ENCODE measurements around the gene OR1F1.
"Not testable (repeated sequence)": the region's sequence is repeated elsewhere in the genome, so short reads cannot be mapped to it uniquely, and the experiment has no call there.

OR1F1 gene

DNA sequence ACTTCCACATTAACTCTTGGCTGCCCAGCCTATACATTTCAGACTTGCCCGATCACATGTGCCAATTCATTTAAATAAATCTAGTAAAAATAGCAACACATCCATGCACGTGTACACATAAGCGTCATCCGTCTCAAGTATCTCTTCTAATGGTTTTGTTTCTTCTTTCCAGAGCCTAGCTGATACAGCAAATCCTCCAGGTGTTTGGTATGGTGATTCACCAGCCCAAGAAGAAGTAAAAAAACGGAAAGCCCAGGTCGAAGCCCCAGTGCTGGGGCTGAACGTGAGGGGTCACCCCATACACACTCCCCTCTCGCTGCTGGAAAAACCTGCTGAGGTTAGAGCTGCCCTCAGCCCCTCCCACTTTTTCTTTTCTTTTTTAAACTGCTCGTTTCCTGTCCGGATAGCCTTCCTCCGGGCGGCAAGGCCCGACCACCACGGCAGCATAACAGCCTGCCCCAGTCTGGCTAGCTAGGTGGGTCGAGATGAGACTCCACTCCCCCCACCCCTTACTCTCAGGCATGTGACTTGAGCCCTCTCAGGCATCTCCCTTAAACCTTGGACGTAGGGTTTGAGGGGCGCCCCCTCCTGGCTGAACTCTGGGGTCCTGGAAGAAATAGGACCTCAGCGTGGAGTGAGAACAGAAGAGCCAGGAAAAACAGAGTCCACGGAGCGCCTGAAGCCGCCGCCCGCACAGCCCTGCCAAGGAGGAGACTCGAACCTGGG lies 13.9 kb upstream of the OR1F1 start:
- no peak for DNase-seq (ENCODE audit: low read depth)

DNA sequence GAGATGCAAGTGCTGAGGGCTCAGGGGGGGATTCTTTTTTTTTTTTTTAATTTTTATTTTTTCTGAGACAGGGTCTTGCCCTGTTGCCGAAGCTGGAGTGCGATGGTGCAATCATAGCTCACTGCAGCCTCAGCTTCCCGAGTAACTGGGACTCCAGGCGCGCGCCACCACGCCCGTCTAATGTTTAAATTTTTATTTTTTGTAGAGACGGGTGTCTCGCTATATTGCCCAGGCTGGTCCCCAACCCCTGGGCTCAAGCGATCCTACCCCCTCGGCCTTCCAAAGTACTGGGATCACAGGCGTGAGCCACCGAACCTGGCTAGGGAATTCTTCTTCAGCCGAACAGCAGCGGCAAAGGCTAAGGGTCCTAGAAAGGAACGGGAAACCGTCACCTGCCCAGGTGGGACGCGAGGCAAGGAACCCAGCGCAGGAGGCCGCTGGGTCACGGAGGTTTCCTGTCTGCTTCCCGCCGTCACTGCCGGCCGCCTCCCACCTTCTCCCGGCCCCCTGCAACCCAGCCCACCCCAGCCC lies 13.3 kb upstream of the OR1F1 start:
- DNase-seq (ENCODE audit: low read depth) = no peak

DNA sequence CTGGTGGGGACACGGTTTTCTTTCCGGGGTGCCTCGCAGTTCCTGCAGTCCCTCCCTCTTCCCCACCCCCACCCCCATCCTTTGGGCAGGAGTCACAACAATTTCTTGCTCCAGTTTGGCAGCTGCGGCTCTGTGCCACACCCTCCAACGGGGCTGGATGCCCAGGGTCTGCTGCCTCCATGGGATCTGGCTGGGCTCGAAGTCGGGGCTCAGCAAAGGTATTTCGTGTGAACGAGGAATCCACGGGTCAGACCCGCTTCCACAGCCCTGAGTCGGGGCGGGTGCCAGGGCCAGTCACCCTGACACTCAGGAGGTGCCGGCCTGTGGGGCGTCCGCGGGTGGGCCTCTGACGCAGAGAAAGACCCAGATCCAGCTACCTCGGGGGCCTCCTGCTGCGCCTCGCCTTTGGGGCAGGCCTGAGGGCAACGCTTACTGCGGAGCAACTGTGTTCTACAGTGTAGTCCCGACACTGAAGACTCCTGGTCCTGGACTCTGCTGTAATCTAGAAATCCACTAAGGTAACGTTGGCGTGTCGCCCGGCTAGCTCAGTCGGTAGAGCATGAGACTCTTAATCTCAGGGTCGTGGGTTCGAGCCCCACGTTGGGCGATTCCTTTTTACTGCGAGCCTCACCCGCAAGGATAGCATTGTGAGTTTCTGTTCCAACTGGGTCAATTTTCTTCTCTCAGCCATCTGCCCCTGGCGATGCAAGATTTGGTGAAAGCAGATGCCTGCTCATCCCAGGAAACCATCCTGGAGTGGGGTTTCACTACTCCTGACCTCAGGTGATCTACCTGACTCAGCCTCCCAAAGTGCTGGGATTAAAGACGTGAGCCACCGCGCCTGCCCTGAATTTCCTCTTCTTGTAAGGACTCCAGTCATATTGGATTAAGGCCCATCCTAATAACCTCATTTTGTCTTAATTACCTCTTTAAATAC lies 12.6 kb upstream of the OR1F1 start:
- peak; percentile 64 for DNase-seq (ENCODE audit: low read depth)

DNA sequence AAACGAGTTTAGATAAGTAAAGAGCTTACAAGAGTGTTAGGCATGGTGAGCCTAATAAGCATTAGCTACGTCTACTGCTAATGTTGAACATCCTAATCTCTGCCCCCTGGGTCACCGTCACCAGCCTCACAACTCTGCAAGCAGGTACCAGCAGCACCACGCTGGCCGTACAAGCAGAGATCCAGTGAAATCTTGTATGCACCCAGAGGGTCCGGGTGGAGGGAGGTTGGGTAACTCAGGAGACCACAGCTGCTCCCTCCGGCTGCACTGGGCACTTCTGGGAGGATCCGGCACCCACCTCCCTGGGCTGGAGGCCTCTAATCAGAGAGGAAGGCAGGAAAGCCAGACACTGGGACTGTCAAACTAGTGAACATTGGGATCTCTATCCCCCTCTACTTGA lies 8.4 kb upstream of the OR1F1 start:
- no peak for DNase-seq (ENCODE audit: low read depth)

DNA sequence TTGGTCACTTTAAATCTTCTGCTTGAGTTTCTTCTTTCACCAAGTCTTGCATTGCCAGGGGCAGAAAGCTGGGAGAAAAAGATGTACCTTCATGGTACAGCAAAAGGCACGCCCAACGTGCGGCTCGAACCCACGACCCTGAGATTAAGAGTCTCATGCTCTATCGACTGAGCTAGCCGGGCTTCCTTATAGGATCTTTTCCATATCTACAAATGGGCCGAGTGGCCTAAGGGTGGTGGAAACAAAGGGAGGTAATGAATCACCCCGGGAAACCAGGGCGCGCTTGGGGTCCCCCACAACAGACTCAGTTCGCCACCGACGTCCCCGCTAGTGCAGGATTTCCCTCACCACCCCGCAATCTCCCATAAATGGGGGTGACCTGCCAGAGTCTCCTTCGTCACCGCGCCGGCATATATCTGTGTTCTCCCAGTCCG lies 7.5 kb upstream of the OR1F1 start:
- DNase-seq (ENCODE audit: low read depth) = peak; percentile 63

DNA sequence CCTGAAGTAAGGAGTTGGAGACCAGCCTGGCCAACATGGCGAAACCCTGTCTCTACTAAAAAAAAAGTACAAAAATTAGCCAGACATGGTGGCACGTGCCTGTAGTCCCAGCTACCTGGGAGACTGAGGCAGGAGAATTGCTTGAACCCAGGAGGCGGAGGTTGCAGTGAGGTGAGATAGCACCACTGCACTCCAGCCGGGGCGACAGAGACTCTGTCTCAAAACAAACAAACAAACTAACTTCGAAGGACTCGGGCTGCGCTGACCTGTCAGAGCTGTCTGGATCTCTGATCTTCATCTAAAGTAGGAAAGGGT lies 5.8 kb upstream of the OR1F1 start:
- not testable (repeated sequence) for DNase-seq (ENCODE audit: low read depth)

DNA sequence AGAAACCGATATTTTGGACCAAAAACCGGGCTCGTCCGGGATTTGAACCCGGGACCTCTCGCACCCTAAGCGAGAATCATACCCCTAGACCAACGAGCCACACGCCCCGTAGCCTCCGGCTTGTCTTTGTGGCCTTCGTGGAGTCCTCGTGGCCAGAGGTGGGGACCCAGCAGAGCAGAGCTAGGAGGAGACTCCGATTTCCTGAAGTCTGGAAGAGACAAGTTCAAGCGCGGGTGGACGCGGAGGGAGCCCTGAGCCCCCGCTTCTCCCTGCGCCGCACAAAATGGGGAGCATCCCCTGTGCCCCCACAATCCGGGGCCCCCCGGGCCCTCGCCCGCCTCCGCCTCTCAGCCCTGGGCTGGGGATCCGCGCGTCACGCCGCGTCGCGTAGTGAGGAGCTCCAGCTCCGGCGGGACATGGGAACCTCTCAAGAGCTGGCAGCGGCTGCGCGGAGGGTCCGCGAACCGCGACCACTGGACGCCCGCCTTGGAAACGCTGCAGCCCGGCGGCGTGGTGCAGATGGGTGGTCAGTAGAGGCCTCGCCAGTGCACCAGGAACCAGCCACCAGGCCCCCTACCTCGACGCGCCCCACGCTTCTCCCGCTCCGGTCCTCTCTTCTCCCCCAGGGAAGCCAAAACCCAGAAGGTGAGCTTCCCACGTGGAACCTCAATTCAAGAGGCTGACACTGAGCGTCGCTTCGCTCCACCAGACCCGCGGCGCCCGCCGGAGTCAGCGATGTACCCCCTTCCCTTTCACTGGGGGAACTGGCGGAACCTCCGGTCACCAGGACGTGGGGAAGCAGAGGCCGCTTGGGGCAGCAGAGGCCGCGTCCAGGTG lies 5.2 kb upstream of the OR1F1 start:
- DNase-seq (ENCODE audit: low read depth) = peak; percentile 56

DNA sequence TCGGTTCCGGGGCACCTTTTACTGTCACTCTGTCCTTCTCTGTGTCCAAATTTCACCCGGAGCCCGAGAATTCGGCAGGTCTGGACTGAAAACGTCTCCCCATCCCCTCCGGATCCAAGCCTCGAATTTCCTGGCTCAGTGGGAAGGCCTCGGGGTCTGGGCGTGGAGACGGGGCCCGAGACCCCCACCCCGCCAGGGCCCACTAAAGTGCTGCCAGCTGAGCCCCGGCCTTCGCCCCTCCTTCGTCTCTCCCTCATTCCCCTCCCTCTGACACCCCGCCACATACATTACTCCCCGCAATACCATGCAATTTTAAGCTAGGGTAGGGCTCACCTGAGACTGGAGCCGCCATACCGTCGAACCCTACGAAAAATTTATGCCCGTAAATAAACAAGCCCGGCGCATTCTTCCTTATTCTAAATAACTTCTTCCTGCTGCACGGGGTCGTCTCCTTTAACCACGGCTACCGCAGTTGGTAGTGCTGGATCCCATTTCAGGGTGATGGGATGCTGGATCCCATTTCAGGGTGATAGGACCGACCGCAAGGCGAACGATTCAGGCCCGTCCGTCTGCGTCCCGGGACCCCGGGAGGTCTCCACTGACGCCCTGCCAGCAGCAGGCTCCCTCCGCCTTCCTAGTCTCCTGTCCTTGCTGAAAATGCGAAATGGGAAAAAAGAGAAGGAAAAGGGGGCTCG lies 4.4 kb upstream of the OR1F1 start:
- DNase-seq (ENCODE audit: low read depth) = peak; percentile 32

DNA sequence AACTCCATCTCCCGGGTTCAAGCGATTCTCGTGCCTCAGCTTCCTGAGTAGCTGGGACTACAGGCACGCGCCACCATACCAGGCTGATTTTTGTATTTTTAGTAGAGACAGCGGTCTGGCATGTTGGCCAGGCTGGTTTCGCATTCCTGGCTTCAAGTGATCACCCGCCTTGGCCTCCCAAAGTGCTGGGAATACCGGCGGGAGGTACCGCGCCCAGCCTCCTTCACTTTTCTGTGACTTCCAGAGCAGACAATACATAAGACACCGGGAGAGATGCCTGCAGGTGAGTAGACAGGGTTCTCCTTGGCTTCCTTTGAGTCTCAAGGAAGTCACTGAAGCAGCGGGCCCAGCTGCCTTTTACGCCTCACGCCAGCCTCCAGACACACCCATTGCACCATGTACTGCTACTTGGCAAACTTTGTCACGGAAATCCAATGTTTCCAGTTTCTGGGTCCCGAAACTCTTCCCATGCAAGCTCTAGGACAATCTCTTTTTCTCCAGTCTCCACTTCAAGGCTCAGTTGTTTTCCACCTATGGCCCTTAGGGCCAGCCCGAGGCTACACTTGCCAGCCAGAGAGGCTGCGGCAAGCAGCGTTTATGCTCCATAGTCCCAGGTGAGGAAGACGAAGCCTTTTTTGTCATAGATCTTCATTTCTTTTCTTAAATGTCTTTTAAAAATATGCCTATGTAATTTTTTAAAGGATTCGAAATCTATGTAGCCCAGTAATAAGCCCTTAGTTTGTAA lies 886 bp upstream of the OR1F1 start:
- no peak for DNase-seq (ENCODE audit: low read depth)

DNA sequence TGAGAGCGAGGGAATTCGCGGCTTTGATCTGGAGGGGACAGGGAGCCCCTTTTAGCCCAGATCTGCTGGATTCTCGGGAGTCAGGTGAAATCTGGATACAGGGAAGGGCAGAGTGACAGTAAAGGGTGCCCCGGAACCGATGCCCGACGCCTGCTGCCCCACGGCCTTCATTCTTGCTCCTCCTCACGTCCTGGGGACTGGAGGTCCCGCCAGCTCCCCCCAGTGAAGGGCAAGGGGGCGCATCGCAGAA lies 596 bp downstream of the OR1F1 start:
- no peak for DNase-seq (ENCODE audit: low read depth)

DNA sequence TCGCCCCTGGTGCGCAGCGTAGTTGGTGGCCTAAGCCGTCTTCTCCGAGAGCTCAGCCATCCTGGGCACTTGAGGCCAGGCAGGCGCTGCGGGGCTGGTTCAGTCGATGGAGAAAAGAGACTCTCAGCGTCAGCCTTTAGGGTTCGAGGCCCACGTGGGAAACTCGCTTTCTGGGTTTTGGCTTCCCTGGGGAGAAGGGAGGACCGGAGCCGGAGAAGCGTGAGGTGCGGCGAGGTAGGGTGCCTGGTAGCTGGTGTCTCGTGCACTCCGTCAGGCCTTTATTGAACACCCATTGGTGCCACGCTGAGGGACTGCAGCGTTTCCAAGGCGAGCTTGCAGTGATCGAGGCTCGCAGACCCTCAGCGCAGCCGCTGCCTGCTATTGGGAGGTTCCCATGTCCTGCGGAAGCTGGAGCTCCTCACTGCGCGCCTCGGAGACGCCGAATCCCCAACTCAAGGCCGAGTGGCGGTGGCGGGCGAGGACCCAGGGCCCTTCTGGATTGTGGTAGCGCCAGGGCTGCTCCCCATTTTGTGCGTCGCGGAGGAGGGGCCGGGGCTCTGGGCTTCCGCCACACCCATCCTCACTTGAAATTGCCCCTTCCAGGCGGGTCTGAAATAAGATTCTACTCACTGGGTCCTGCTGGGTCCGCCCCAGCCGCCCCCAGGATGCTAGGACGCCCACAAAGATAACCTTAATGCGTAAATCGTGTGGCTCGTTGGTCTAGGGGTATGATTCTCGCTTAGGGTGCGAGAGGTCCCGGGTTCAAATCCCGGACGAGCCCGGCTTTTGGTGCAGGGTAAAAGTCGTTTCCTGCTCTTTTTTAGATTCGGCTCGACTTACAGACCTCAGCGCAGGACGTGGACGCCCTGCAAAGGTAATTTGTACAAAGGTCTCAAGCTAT lies 1.2 kb downstream of the OR1F1 start:
- peak; percentile 72 for DNase-seq (ENCODE audit: low read depth)

DNA sequence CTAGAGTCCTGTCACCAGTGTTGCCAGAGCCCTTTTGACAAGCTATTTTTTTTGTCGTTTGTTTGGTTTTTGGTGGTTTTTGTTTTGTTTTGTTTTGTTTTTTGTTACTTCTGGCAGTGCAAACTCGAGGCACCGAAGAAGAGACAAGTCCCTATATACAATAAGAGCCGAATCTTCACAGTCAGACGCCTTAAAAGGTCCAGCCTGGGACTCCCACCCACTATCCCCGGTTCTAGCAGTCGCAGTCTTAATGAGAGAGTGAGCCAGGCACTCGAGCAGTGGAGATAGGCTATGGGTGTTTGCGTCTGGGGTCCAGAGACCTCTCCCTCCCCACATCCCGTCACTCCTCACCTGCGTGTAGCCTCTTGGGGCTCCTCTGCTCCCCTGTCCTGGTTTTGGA lies 1.9 kb downstream of the OR1F1 start:
- no peak for DNase-seq (ENCODE audit: low read depth)

DNA sequence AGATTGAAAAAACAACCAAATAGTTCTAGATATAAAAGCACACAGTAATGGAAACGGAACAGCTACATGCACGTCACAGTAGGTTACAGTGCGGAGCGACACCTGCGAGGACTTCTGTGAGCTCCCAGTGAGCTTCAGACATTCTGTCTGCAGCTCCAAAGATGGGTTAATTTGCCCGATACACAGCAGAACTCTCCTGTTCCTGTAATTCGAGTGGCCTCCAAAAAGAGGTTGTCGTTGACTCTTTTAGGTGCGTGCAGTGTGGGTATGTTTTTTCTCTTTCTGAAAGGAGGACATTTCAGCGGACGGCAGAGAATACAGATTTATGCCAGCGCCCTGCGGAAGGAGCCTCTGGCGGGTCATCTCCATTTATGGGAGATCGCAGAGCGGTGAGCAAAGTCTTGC lies 2.9 kb downstream of the OR1F1 start:
- no peak for DNase-seq (ENCODE audit: low read depth)

DNA sequence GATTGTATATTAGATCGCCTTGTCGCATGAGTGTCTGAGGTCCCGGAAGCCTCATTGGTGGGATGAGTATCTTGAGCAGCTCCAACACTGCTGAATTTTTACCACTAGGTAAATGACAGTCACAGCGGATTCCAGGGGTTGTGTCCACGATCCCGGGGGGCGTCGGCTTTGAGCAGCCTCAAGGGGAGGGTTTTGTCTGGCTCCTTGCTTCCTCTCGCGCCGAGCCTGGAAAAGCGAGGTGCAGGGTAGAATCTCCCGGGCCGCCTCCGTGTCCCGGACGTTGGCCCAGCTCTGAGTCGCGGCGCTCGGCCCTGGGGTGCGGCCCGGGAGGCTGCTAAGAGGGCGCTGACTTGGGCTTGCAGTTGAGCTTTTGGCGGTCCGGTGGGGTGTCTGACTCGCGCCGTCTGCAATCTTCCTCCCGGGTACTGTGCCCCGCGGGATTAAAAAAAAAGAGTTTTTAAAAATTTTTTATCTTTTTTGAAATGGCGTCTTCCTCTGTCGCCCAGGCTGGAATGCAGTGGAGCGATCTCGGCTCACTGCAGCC lies 4.5 kb downstream of the OR1F1 start:
- DNase-seq (ENCODE audit: low read depth) = no peak

DNA sequence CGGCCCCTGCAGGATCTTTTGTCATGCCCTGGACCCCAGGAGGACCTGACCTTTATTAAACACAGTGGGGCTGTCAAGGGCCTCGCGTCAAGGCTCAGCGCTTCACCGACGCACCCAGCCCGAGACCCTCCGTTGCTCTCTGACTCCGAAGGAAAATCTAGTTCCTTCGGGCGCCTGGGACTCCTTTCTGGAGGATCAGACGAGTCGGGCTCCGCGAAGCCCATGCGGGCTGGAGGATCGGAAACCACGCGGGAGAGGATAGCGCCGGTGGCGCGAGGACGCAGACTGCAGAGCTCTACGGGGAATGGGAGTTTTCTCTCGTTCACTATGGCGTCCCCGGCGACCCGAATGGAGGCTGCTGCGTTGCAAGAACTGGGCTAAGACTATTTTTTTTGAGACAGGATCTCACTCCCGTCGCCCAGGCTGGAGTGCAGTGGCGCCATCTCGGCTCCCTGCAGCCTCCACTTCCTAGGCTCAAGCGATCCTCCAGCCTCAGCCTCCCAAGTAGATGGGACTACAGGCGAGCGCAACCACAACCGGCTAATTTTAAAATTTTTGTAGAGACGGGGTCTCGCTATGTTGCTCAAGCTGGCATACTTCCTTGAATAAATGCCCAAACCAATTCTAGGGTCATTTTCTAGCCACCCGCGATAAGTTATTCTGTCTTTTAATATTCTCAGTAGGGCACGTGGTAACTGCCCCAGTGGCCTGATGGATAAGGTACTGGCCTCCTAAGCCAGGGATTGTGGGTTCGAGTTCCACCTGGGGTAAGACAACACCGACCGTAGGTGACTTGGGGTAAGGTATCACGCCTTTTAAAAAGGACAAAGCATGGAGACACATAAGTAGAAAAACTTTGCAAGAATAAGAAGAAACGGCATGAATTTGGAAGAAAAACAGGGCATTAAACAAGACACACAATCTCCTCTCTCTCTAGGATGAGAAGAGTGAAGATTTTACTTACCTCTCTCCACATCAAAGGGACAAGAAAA lies 5.5 kb downstream of the OR1F1 start:
- DNase-seq (ENCODE audit: low read depth) = no peak

DNA sequence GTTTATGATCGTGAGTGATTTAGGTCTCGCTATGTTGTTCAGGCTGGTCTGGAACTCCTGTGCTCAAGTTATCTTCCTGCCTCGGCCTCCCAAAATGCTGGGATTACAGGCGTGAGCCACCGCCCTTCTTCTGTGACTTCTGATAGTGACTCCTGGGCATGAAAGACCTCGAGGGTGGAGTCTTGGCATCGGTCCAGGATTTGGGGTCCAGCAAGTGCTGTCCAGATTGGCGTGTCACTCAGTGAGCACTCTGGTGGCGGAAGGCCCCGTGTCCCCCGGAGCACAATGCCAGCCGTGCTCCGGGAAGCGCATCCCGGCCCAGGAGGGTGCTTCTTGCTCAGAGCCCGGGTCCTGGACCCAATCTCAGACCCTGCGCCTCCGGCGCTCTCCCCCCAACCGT lies 6.8 kb downstream of the OR1F1 start:
- DNase-seq (ENCODE audit: low read depth) = no peak

DNA sequence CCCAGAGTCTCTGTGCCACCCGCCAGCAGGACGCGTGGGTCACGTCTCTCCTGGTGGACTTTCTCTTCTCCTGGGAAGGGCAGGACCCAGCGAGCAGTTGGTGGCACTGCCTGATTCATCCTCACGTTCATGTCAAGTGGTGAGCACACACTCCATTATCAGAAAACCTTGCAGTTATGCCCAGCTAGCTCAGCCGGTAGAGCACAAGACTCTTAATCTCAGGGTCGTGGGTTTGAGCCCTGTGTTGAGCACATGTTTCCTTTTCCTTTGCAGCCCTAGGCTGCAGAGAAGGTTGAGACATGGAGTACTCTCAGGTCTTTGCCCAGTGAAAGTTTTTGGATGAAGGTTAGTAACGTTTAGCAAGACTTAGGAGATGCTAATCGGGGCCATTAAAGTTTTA lies 8.0 kb downstream of the OR1F1 start:
- DNase-seq (ENCODE audit: low read depth) = no peak

DNA sequence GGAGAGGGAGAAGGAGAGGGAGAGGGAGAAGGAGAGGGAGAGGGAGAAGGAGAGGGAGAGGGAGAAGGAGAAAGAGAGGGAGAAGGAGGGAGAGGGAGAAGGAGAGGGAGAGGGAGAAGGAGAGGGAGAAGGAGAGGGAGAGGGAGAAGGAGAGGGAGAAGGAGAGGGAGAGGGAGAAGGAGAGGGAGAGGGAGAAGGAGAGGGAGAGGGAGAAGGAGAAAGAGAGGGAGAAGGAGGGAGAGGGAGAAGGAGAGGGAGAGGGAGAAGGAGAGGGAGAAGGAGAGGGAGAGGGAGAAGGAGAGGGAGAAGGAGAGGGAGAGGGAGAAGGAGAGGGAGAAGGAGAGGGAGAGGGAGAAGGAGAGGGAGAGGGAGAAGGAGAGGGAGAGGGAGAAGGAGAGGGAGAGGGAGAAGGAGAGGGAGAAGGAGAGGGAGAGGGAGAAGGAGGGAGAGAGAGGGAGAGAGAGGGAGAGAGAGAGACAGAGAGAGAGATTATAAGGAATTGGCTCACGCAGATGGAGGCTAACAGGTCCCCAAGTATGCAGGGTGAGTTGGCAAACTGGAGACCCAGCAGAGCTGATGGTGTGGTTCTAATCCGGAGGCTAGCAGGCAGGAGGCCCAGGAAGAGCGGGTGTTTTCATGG lies 9.8 kb downstream of the OR1F1 start:
- DNase-seq (ENCODE audit: low read depth) = not testable (repeated sequence)
